Stimulated activated CD4-positive, alpha-beta T cell treated with anti-CD3 and anti-CD28 coated beads, Interleukin-1b, Interleukin-23, amount 100 ng/mL, for 1 hour (primary cell): ENCODE data around the gene OR51B6.
"Not testable (repeated sequence)": the region's sequence is repeated elsewhere in the genome, so short reads cannot be mapped to it uniquely, and the experiment has no call there.

Source experiments
- DNase-seq, 2 donors: peaks; one replicate each; pipeline ENCODE4 v3.0.0-alpha.2; 2020; ENCODE audit warnings: low read depth in 2 of 2

The OR51B6 gene

GRCh38 chr11:5351208-5351607 is at the start of gene OR51B6:
OR51B6 (plus strand) TSS chr11:5351508; CDS start chr11:5351508, 0 bp downstream.
- no peak for DNase-seq

GRCh38 chr11:5301846-5302245 is 49.5 kb upstream of the OR51B6 start, which contains the start of gene OR51B4:
OR51B4 (minus strand) TSS chr11:5301946; CDS start chr11:5301946, 0 bp downstream.
- DNase-seq, result no peak

- DNase-seq, result no peak
Observed at GRCh38 chr11:5303626-5304025, 47.7 kb upstream of the OR51B6 start.

GRCh38 chr11:5304046-5304445 is 47.3 kb upstream of the OR51B6 start:
- DNase-seq, result no peak

- no peak for DNase-seq
Observed at GRCh38 chr11:5307256-5308019, 43.9 kb upstream of the OR51B6 start.

GRCh38 chr11:5310423-5310822 is 40.9 kb upstream of the OR51B6 start:
- DNase-seq, result no peak

- DNase-seq, result not testable (repeated sequence)
Observed at GRCh38 chr11:5313326-5314023, 37.8 kb upstream of the OR51B6 start.

GRCh38 chr11:5317292-5317691 is 34.0 kb upstream of the OR51B6 start:
- DNase-seq, result no peak

GRCh38 chr11:5324197-5324596 is 27.1 kb upstream of the OR51B6 start, which contains the start of gene OR51B2:
OR51B2 (minus strand) TSS chr11:5324297; CDS start chr11:5324297, 0 bp downstream.
- DNase-seq, result no peak

- DNase-seq, result no peak
Observed at GRCh38 chr11:5335170-5335569, 16.1 kb upstream of the OR51B6 start.

GRCh38 chr11:5336331-5336730 is 15.0 kb upstream of the OR51B6 start:
- no peak for DNase-seq

- not testable (repeated sequence) for DNase-seq
Observed at GRCh38 chr11:5337253-5337652, 14.1 kb upstream of the OR51B6 start.

GRCh38 chr11:5339771-5340322 is 11.5 kb upstream of the OR51B6 start:
- no peak for DNase-seq

GRCh38 chr11:5343474-5344335 is 7.6 kb upstream of the OR51B6 start, which contains the start of gene OR51B5:
OR51B5 (minus strand) TSS chr11:5343524; CDS start chr11:5343524, 0 bp downstream.
- DNase-seq, result no peak

- DNase-seq, result no peak
Observed at GRCh38 chr11:5345831-5346230, 5.5 kb upstream of the OR51B6 start.

GRCh38 chr11:5348551-5349194 is 2.6 kb upstream of the OR51B6 start:
- DNase-seq, result no peak

GRCh38 chr11:5349550-5349949 is 1.8 kb upstream of the OR51B6 start:
- DNase-seq, result no peak

GRCh38 chr11:5356031-5356430 is 4.7 kb downstream of the OR51B6 start:
- not testable (repeated sequence) for DNase-seq

- no peak for DNase-seq
Observed at GRCh38 chr11:5362017-5362625, 10.8 kb downstream of the OR51B6 start.

GRCh38 chr11:5363679-5364078 is 12.4 kb downstream of the OR51B6 start:
- no peak for DNase-seq

GRCh38 chr11:5364214-5364613 is 12.9 kb downstream of the OR51B6 start:
- no peak for DNase-seq
